Suprapubic skin (tissue), 4 donors: ENCODE measurements around the gene IQCK. TPM values are rescaled to one million over a fixed set of nuclear protein-coding genes. Genes with fewer than 3 reads are reported as not detected.

Source experiments
- DNase-seq, 2 donors: peaks; one replicate each; pipeline ENCODE4 v3.0.0-alpha.2; 2019; ENCODE audit warnings: low spot score in 2 of 2
- H3K27ac ChIP-seq: fragments of 200-600 bp; sonication (generic); one replicate; pipeline ENCODE4 v1.5.1; 2019
- H3K27me3 ChIP-seq: fragments of 200-600 bp; sonication (generic); one replicate; pipeline ENCODE4 v1.5.1; 2019
- H3K36me3 ChIP-seq: fragments of 200-600 bp; sonication (generic); one replicate; pipeline ENCODE4 v1.5.1; 2019
- H3K4me1 ChIP-seq: fragments of 200-600 bp; sonication (generic); one replicate; pipeline ENCODE4 v1.5.1; 2019
- H3K4me3 ChIP-seq: fragments of 200-600 bp; sonication (generic); one replicate; pipeline ENCODE4 v1.5.1; 2019; ENCODE audit warnings: mild to moderate bottlenecking
- H3K9me3 ChIP-seq: fragments of 200-600 bp; sonication (generic); one replicate; pipeline ENCODE4 v1.5.1; 2019
- EP300 ChIP-seq: sonication (generic); formaldehyde crosslinking; IDR thresholded peaks from one replicate; pipeline ENCODE4 v1.6.1; 2017; ENCODE audit warnings: antibody characterized with exemption
- POLR2A ChIP-seq, 2 donors: fragments of 450-650 bp; IDR thresholded peaks; one replicate each; pipeline ENCODE4 v1.6.1; 2017; ENCODE audit warnings: antibody characterized with exemption in 2 of 2, mild to moderate bottlenecking in 2 of 2, moderate library complexity in 2 of 2
- POLR2AphosphoS5 ChIP-seq, 3 donors: sonication (generic); formaldehyde crosslinking; IDR thresholded peaks; one replicate each; pipeline ENCODE4 v1.6.1; 2017; ENCODE audit warnings: antibody characterized with exemption in 3 of 3
- WGBS: methylation state at CpG from one replicate; pipeline ENCODE4 v1.1.5; 2018; 5-methylcytosine and 5-hydroxymethylcytosine counted together
- total RNA-seq, 4 donors: library from RNA; depleted of rRNA; stranded (reverse); fragments of >200 nt; gene quantifications; one replicate each; pipeline ENCODE4 v1.1.0, GENCODE V29; 2016
- TF ChIP-seq, protein P1 (sequence below), 2 donors: fragments of 200-600 bp in 1 of 2; fragments of 450-650 bp in 1 of 2; sonication (generic) in 1 of 2; IDR thresholded peaks; one replicate each; pipeline ENCODE4 v1.5.1; 2016 to 2019; ENCODE audit warnings: antibody characterized with exemption in 2 of 2, mild to moderate bottlenecking in 1 of 2, moderate library complexity in 1 of 2

The IQCK gene
- total RNA-seq, 4 donors from 2014 or later = 10.7 to 21.6 (median 18.7) TPM

DNA sequence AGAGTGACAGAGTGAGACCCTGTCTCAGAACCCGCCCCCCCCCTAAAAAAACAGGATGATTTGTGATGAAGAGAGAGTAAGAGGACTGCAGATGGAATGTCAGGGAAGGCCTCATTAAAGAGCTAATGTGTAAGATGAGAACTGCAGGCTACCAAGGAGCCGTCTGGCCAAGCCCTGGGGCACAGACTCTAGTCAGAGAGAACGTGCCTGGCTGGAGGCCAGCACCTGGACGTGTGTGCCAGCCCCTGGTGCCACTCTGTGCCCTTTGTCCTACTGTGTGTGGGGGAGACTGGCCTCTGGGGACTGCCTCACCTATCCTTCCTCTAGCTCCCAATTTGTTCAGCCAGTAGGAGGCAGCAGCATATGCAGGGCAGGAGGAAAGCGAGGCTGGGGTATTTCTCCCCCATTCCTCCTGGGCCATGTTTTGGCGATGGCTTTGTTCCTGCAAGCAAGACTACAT lies 37.2 kb upstream of the IQCK start:
- TF ChIP-seq, protein P1, sequence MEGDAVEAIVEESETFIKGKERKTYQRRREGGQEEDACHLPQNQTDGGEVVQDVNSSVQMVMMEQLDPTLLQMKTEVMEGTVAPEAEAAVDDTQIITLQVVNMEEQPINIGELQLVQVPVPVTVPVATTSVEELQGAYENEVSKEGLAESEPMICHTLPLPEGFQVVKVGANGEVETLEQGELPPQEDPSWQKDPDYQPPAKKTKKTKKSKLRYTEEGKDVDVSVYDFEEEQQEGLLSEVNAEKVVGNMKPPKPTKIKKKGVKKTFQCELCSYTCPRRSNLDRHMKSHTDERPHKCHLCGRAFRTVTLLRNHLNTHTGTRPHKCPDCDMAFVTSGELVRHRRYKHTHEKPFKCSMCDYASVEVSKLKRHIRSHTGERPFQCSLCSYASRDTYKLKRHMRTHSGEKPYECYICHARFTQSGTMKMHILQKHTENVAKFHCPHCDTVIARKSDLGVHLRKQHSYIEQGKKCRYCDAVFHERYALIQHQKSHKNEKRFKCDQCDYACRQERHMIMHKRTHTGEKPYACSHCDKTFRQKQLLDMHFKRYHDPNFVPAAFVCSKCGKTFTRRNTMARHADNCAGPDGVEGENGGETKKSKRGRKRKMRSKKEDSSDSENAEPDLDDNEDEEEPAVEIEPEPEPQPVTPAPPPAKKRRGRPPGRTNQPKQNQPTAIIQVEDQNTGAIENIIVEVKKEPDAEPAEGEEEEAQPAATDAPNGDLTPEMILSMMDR (IDR thresholded peaks at IDR 0.05) = no peak
- no peak for DNase-seq
- peaks cover 38% of the 10 kb centered on the region for H3K36me3 ChIP-seq
- H3K27me3 ChIP-seq = no peaks in the 10 kb centered on the region
- WGBS = 70% methylated on average over 5 of the region's 6 CpGs
- no peak overlapping the region for H3K27ac ChIP-seq
- no peaks in the 10 kb centered on the region for H3K9me3 ChIP-seq
- no peak overlapping the region for H3K4me3 ChIP-seq
- peaks cover 6% of the 10 kb centered on the region for H3K4me1 ChIP-seq

- Histone ChIP-seq H3K4me1 (peaks cover 6% of the 10 kb centered on the region), H3K27me3 (no peaks in the 10 kb centered on the region), H3K27ac (no peak overlapping the region), H3K9me3 (no peaks in the 10 kb centered on the region), H3K36me3 (peaks cover 40% of the 10 kb centered on the region), H3K4me3 (no peak overlapping the region)
- DNase-seq = peak in 1 of 2 donors; percentile 31
- 84% methylated on average over 12 of the region's 12 CpGs for WGBS
- TF ChIP-seq, protein P1 (IDR thresholded peaks at IDR 0.05) = no peak
- no peak for TF ChIP-seq POLR2A (IDR thresholded peaks at IDR 0.05)
- TF ChIP-seq POLR2AphosphoS5 (IDR thresholded peaks at IDR 0.05) = no peak
- TF ChIP-seq EP300 = no peak
Measured at GRCh38 chr16:19681637-19682036, 36.4 kb upstream of the IQCK start.

DNA sequence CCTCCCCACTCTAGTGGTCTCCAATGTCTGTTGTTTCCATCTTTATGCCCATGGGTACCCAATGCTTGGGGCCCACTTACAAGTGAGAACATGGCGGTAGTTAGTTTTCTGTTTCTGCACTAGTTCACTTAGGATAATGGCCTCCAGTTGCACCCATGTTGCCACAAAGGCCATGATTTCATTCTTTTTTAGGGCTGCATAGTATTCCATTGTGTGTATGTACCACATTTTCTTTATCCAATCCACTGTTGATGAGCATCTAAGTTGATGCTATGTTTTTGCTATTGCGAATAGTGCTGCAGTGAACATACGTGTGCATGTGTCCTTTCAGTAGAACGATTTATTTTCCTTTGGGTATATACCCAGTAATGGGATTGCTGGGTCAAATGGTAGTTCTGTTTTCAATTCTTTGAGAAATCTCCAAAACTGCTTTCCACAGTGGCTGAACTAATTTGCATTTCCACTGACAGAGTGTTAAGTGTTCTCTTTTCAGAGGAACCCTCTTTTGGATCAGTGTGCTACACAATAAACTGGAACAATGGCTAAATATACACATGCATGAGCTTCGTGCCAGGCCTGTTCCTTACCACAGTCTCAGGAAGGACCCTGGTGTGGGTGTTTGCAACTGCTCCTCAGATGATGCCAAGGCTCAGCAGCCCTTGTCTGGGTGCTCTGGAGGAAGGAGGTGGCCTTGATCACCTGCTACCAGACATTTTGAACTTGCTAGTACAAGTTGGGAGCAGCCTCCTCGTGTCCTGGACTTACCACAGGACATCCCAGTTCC lies 34.4 kb upstream of the IQCK start:
- H3K36me3 ChIP-seq = peaks cover 47% of the 10 kb centered on the region

GRCh38 chr16:19685176-19685575 lies 32.9 kb upstream of the IQCK start:
- TF ChIP-seq POLR2AphosphoS5 (IDR thresholded peaks at IDR 0.05) = no peak
- TF ChIP-seq, protein P1 (IDR thresholded peaks at IDR 0.05) = no peak
- TF ChIP-seq EP300 = no peak
- TF ChIP-seq POLR2A (IDR thresholded peaks at IDR 0.05) = no peak
- H3K4me1 ChIP-seq = peaks cover 13% of the 10 kb centered on the region
- H3K9me3 ChIP-seq = no peaks in the 10 kb centered on the region
- H3K4me3 ChIP-seq = no peak overlapping the region
- no peak overlapping the region for H3K27ac ChIP-seq
- DNase-seq = no peak
- 94% methylated on average over 4 of the region's 4 CpGs for WGBS
- peaks cover 47% of the 10 kb centered on the region for H3K36me3 ChIP-seq
- no peaks in the 10 kb centered on the region for H3K27me3 ChIP-seq

More for the DNA sequence above, 34.4 kb upstream of the IQCK start:
- Histone ChIP-seq H3K4me3 (no peak overlapping the region), H3K27ac (no peak overlapping the region), H3K27me3 (no peaks in the 10 kb centered on the region), H3K4me1 (peaks cover 9% of the 10 kb centered on the region), H3K9me3 (no peaks in the 10 kb centered on the region)
- WGBS = 96% methylated on average over 6 of the region's 6 CpGs
- DNase-seq = peak in 1 of 2 donors; percentile 19
- TF ChIP-seq, protein P1 (IDR thresholded peaks at IDR 0.05) = no peak
- no peak for TF ChIP-seq POLR2AphosphoS5 (IDR thresholded peaks at IDR 0.05)
- TF ChIP-seq EP300 = no peak
- no peak for TF ChIP-seq POLR2A (IDR thresholded peaks at IDR 0.05)

- Histone ChIP-seq H3K9me3 (no peaks in the 10 kb centered on the region), H3K4me1 (peaks cover 26% of the 10 kb centered on the region), H3K4me3 (no peak overlapping the region), H3K27me3 (no peaks in the 10 kb centered on the region), H3K36me3 (peaks cover 58% of the 10 kb centered on the region), H3K27ac (no peak overlapping the region)
- TF ChIP-seq, protein P1 (IDR thresholded peaks at IDR 0.05) = no peak
- no peak for TF ChIP-seq POLR2A (IDR thresholded peaks at IDR 0.05)
- TF ChIP-seq EP300 = no peak
- TF ChIP-seq POLR2AphosphoS5 (IDR thresholded peaks at IDR 0.05) = no peak
- WGBS = 75% methylated on average over 7 of the region's 7 CpGs
- DNase-seq = no peak
Measured at GRCh38 chr16:19687279-19687678, 30.8 kb upstream of the IQCK start.
